Smooth muscle cell (in vitro differentiated cells): ENCODE data around the gene CCSER1. TPM values are rescaled to one million over a fixed set of nuclear protein-coding genes. Genes with fewer than 3 reads are reported as not detected.

Experiments
- DNase-seq: peaks from one replicate; lab custom pipeline; 2025; ENCODE audit not compliant: unreplicated experiment; lab: John Stamatoyannopoulos, UW
- H2AFZ ChIP-seq: fragments of 200-600 bp; sonication (generic); 2 replicates; pipeline ENCODE4 v1.6.0; 2016; ENCODE audit warnings: antibody characterized with exemption, low read depth, mild to moderate bottlenecking
- H3F3A ChIP-seq: fragments of 200-600 bp; sonication (generic); 2 replicates; pipeline ENCODE4 v1.6.0; 2017; ENCODE audit warnings: antibody characterized with exemption, low read depth
- H3K27ac ChIP-seq: fragments of 200-600 bp; sonication (generic); 2 replicates; pipeline ENCODE4 v1.5.1; 2016; ENCODE audit warnings: low read depth, mild to moderate bottlenecking
- H3K27me3 ChIP-seq: fragments of 200-600 bp; sonication (generic); 2 replicates; pipeline ENCODE4 v1.6.1; 2016; ENCODE audit warnings: low read depth, mild to moderate bottlenecking
- H3K36me3 ChIP-seq: fragments of 200-600 bp; sonication (generic); 2 replicates; pipeline ENCODE4 v1.5.1; 2016; ENCODE audit warnings: low read depth
- H3K4me1 ChIP-seq: fragments of 200-600 bp; sonication (generic); 2 replicates; pipeline ENCODE4 v1.5.1; 2016; ENCODE audit warnings: low read depth
- H3K4me2 ChIP-seq: fragments of 200-600 bp; sonication (generic); 2 replicates; pipeline ENCODE4 v1.6.0; 2016; ENCODE audit warnings: mild to moderate bottlenecking
- H3K4me3 ChIP-seq: fragments of 200-600 bp; sonication (generic); 2 replicates; pipeline ENCODE4 v1.5.1; 2016; ENCODE audit warnings: mild to moderate bottlenecking
- H3K79me2 ChIP-seq: fragments of 200-600 bp; sonication (generic); 2 replicates; pipeline ENCODE4 v1.6.0; 2016; ENCODE audit warnings: low read depth, mild to moderate bottlenecking
- H3K9ac ChIP-seq: fragments of 200-600 bp; sonication (generic); 2 replicates; pipeline ENCODE4 v1.6.0; 2016; ENCODE audit warnings: low read depth
- H3K9me3 ChIP-seq: fragments of 200-600 bp; sonication (generic); replicated peaks from 2 replicates; pipeline ENCODE4 v1.5.1; 2016; ENCODE audit warnings: low read depth
- H4K20me1 ChIP-seq: fragments of 200-600 bp; sonication (generic); 2 replicates; pipeline ENCODE4 v1.6.0; 2016; ENCODE audit warnings: low read depth
- whole genome bisulfite sequencing: methylation state at CpG from one replicate; pipeline ENCODE4 v1.1.7; 2016; ENCODE audit warnings: low lambda C conversion rate; 5-methylcytosine and 5-hydroxymethylcytosine counted together
- polyA plus RNA-seq: library from polyadenylated mRNA; unstranded; fragments of >200 nt; fragmentation: Nextera tagmentation; extraction: Ambion mirVana; gene quantifications from 2 replicates; pipeline ENCODE4 v1.2.1, GENCODE V29; 2016
- total RNA-seq: library from RNA; depleted of rRNA; stranded (reverse); fragments of >200 nt; gene quantifications from 2 replicates; pipeline ENCODE4 v1.2.3, GENCODE V29; 2014
- TF ChIP-seq, protein P1 (sequence below): fragments of 200-600 bp; sonication (generic); IDR thresholded peaks from 2 replicates; pipeline ENCODE4 v1.5.1; 2017; ENCODE audit warnings: borderline replicate concordance, mild to moderate bottlenecking, antibody characterized with exemption; ENCODE audit not compliant: insufficient read depth, poor library complexity, severe bottlenecking

The CCSER1 gene
- total and polyA plus RNA-seq, 2 experiments from 2014 or later: 0.76 TPM; not detected in 1

- no peak overlapping the region for H2AFZ ChIP-seq
- no peaks in the 10 kb centered on the region for H3K79me2 ChIP-seq
- TF ChIP-seq, protein P1, sequence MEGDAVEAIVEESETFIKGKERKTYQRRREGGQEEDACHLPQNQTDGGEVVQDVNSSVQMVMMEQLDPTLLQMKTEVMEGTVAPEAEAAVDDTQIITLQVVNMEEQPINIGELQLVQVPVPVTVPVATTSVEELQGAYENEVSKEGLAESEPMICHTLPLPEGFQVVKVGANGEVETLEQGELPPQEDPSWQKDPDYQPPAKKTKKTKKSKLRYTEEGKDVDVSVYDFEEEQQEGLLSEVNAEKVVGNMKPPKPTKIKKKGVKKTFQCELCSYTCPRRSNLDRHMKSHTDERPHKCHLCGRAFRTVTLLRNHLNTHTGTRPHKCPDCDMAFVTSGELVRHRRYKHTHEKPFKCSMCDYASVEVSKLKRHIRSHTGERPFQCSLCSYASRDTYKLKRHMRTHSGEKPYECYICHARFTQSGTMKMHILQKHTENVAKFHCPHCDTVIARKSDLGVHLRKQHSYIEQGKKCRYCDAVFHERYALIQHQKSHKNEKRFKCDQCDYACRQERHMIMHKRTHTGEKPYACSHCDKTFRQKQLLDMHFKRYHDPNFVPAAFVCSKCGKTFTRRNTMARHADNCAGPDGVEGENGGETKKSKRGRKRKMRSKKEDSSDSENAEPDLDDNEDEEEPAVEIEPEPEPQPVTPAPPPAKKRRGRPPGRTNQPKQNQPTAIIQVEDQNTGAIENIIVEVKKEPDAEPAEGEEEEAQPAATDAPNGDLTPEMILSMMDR: no peak
- H3K4me1 ChIP-seq: no peaks in the 10 kb centered on the region
- H3F3A ChIP-seq: no peaks in the 10 kb centered on the region
- no peak overlapping the region for H3K4me2 ChIP-seq
- H3K27me3 ChIP-seq: no peaks in the 10 kb centered on the region
- H3K9ac ChIP-seq: no peak overlapping the region
- no peak overlapping the region for H3K27ac ChIP-seq
- H3K9me3 ChIP-seq: no peaks in the 10 kb centered on the region
- DNase-seq: no peak
- no peaks in the 10 kb centered on the region for H4K20me1 ChIP-seq
- no peaks in the 10 kb centered on the region for H3K36me3 ChIP-seq
- 96% methylated on average over 6 of the region's 6 CpGs for WGBS
- no peak overlapping the region for H3K4me3 ChIP-seq
These were observed 1392.0 kb downstream of the CCSER1 start for GRCh38 chr4:91519155-91519554.

DNA sequence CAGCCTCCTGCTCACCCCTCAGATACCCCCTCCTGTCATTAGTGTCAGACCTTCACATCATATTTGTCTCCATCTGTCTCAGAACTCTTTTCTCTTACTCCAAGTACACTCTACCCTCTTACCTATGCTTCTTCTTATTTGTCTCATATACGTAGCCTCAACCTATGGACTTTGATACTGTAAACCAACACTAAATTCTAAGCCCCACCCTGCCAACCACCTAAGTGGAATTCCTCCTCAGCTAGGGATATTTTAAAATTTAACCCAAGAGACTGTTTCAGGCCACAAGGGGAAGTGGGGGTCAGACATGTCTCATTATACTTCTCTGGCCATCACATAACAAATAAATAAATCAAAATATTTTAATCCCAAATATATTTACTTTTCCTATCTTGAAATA, 1398.4 kb downstream of the CCSER1 start:
- no peaks in the 10 kb centered on the region for H3F3A ChIP-seq
- H3K9ac ChIP-seq: no peak overlapping the region
- H3K4me2 ChIP-seq: no peak overlapping the region
- no peaks in the 10 kb centered on the region for H3K4me1 ChIP-seq
- no peak overlapping the region for H3K27ac ChIP-seq
- WGBS: 87% methylated on average over 1 of the region's 1 CpG
- H3K36me3 ChIP-seq: no peaks in the 10 kb centered on the region
- no peaks in the 10 kb centered on the region for H4K20me1 ChIP-seq
- H3K9me3 ChIP-seq: no peaks in the 10 kb centered on the region
- no peak overlapping the region for H3K4me3 ChIP-seq
- no peaks in the 10 kb centered on the region for H3K79me2 ChIP-seq
- no peak overlapping the region for H2AFZ ChIP-seq
- DNase-seq: no peak
- TF ChIP-seq, protein P1: no peak
- H3K27me3 ChIP-seq: no peaks in the 10 kb centered on the region

GRCh38 chr4:91527056-91527455, 1399.9 kb downstream of the CCSER1 start:
- no peaks in the 10 kb centered on the region for H3K4me1 ChIP-seq

DNA sequence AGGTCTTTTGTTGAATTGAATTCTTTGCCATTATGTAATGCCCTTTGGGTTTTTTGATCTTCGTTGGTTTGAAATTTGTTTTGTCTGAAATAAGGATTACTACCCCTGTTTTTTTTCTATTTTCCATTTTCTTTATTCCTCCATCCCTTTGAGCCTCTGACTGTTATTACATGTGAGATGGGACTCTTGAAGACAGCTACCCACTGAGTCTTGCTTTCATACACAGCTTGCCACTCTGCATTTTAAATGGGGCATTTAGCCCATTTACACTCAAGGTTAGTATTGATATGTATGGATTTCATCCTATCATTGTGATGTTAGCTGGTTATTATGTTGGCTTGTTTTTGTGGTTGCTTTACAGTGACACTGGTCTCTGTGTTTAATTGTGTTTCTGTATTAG, 1440.4 kb downstream of the CCSER1 start:
- Histone ChIP-seq H3K27ac (no peak overlapping the region), H3K79me2 (no peaks in the 10 kb centered on the region), H3F3A (no peaks in the 10 kb centered on the region), H3K36me3 (no peaks in the 10 kb centered on the region), H2AFZ (no peak overlapping the region), H3K9ac (no peak overlapping the region), H3K4me3 (no peak overlapping the region), H4K20me1 (no peaks in the 10 kb centered on the region), H3K4me2 (no peak overlapping the region), H3K9me3 (no peaks in the 10 kb centered on the region), H3K27me3 (no peaks in the 10 kb centered on the region), H3K4me1 (peaks cover 4% of the 10 kb centered on the region)
- 39% methylated on average over 1 of the region's 1 CpG for WGBS
- no peak for DNase-seq
- TF ChIP-seq, protein P1: no peak

More at GRCh38 chr4:91527056-91527455, 1399.9 kb downstream of the CCSER1 start:
- DNase-seq: no peak
- no peaks in the 10 kb centered on the region for H3K79me2 ChIP-seq
- H4K20me1 ChIP-seq: no peaks in the 10 kb centered on the region
- H3K36me3 ChIP-seq: no peaks in the 10 kb centered on the region
- no peak overlapping the region for H3K9ac ChIP-seq
- H3F3A ChIP-seq: no peaks in the 10 kb centered on the region
- H3K9me3 ChIP-seq: no peaks in the 10 kb centered on the region
- H3K27ac ChIP-seq: no peak overlapping the region
- no peak overlapping the region for H3K4me2 ChIP-seq
- TF ChIP-seq, protein P1: no peak
- H3K27me3 ChIP-seq: no peaks in the 10 kb centered on the region
- no peak overlapping the region for H2AFZ ChIP-seq
- no peak overlapping the region for H3K4me3 ChIP-seq
